Fibroblast of mammary gland (primary cell): Measurements from ENCODE around the gene KRTAP10-2.
"Not testable (repeated sequence)": the region's sequence is repeated elsewhere in the genome, so short reads cannot be mapped to it uniquely, and the experiment has no call there.

Experiments
- DNase-seq: peaks from one replicate; pipeline ENCODE4 v3.0.0-alpha.2; 2010; ENCODE audit warnings: low read depth
- H3K4me3 ChIP-seq: 2 replicates; pipeline ENCODE4 v1.5.1; 2011; ENCODE audit warnings: low read depth, mild to moderate bottlenecking, low read length, moderate library complexity; ENCODE audit not compliant: control insufficient read depth
- CTCF ChIP-seq: conservative IDR thresholded peaks from 2 replicates; pipeline ENCODE4 v1.5.1; 2011; ENCODE audit warnings: low read depth, low read length, inconsistent platforms; ENCODE audit not compliant: control insufficient read depth, insufficient read depth

The KRTAP10-2 gene

DNA sequence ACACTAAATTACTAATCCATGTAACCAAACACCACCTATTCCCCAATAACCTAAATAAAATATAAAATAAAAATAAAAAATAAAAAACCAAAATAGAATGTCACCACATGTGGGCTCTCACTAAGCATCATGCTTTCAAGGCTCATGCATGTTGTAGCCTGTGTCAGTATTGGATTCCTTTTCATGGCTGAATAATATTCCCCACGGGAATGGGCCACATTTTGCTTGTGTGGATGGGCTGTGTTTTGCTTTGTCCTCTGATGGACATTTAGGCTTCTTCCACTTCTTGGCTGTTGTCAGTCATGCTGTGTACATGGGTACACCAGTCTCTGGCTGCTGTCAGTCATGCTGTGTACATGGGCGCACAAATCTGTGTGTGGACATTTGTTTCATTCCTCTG, 37.8 kb upstream of the KRTAP10-2 start:
- H3K4me3 ChIP-seq, result no peak overlapping the region
- no peak for DNase-seq
- TF ChIP-seq CTCF, result no peak

DNA sequence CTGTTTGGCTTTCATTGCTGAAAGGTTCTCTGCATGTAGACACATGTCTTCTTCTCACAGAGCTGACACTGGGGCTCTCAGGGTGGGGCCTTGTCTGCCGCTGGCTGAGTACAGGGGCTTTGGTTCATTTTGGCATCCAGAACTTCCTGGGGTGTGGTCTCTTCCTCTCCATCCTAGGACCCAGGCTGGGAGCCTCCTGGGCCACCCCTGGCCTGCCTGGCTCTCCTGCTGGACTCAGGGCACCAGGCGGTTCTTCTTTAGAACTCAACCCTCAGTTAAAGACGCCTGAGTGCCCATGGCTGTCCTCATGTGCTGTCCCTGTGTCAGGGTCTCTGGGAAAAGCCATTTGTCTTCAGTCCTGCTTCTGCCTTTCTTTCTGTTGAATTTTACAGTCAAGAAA, 34.6 kb upstream of the KRTAP10-2 start:
- DNase-seq, result no peak
- no peak overlapping the region for H3K4me3 ChIP-seq

DNA sequence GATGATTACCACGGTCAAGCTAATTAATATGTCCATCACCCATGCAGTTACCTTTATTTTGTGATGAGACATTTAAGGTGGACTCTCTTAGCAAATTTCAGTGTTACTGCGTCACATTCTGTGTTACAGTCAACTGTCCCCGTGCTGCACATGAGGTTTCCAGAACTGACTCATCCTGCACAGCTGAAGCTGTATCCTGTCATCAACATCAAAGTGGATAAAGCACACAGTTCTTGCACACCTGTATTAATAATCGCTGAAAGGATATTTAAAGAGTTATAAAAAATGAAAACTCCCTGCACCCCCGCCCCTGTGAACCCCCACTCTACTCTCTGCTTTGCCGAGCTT, 32.5 kb upstream of the KRTAP10-2 start:
- no peak for TF ChIP-seq CTCF
- no peak overlapping the region for H3K4me3 ChIP-seq
- DNase-seq, result no peak

More for the DNA sequence above, 34.6 kb upstream of the KRTAP10-2 start:
- TF ChIP-seq CTCF, result no peak

- DNase-seq, result no peak
- no peak for TF ChIP-seq CTCF
- H3K4me3 ChIP-seq, result no peak overlapping the region
Measured at GRCh38 chr21:44583089-44583799, 31.9 kb upstream of the KRTAP10-2 start.

- no peak for TF ChIP-seq CTCF
- DNase-seq, result no peak
- H3K4me3 ChIP-seq, result no peak overlapping the region
Measured at GRCh38 chr21:44582055-44582454, 30.8 kb upstream of the KRTAP10-2 start.

DNA sequence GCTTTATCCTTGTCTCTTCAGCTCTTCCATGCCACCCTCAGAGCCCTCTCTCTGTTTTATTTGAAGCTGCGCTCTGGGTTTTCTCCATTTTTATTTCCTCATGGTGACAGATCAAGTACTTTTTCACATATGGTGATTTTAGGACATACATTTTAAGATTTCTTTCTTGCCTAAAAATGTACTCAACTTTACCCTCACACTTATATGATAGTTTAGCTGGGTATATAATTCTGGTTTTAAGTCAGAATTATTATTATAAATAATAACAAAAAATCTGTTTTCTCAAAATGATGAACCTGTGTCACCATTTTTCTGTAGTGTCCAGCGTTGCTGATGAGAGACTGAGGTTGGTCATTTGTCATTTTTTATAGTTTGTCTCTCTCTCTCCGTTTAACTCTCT, 29.9 kb upstream of the KRTAP10-2 start:
- TF ChIP-seq CTCF, result no peak
- no peak for DNase-seq
- no peak overlapping the region for H3K4me3 ChIP-seq

GRCh38 chr21:44580231-44580821, 29.0 kb upstream of the KRTAP10-2 start, which contains the start of gene KRTAP10-5:
KRTAP10-5 (minus strand) TSS chr21:44580604; CDS start chr21:44580578, 26 bp downstream.
- not testable (repeated sequence) for H3K4me3 ChIP-seq, DNase-seq
